DMS114 treated with DMSO at 0.1 percent for 48 hours (cell line): Measurements from ENCODE around the gene GJC1.
"Not testable (repeated sequence)": the region's sequence is repeated elsewhere in the genome, so short reads cannot be mapped to it uniquely, and the experiment has no call there.

Source experiments
- DNase-seq: peaks from one replicate; lab custom pipeline; 2025; ENCODE audit not compliant: unreplicated experiment; lab: John Stamatoyannopoulos, UW

GJC1 gene

GRCh38 chr17:44761932-44762810 lies 67.9 kb downstream of the GJC1 start:
- no peak for DNase-seq

- DNase-seq = no peak
Measured at GRCh38 chr17:44760474-44761308, 69.4 kb downstream of the GJC1 start.

- no peak for DNase-seq
Measured at GRCh38 chr17:44759916-44760243, 70.2 kb downstream of the GJC1 start.

DNA sequence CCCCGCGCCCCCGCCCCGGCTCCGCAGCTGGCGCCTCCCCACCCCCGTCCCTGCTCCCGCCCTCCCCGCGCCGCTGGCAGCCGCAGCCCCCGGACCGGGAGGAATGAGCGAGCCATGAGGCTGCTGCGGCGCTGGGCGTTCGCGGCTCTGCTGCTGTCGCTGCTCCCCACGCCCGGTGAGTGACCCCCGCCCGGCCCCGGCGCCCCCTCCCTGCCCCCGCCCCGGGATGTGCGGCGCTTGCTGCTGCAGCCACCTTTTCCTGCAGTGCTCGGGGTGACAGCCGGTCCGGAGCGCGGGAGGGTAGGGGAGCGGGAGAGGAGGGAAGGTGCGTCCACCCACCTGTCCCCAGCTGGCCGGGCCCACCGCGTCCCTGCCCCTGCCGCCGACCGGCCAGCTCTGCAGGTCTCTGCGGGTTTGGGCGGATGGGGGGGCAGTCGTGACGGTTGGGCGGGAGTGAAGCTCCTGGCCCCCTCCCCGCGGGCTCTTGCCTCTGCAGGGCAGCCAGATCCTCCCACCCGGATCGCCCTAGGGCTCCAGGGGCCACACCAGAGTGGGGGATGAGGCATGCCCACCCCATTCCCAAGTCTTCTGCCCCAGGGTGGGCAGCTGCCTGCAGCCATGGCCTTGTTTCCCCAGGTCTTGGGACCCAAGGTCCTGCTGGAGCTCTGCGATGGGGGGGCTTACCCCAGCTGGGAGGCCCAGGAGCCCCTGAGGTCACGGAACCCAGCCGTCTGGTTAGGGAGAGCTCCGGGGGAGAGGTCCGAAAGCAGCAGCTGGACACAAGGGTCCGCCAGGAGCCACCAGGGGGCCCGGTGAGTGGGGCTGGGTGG lies 70.8 kb downstream of the GJC1 start:
- DNase-seq = no peak

GRCh38 chr17:44758414-44759085 lies 71.5 kb downstream of the GJC1 start, which contains the start of gene ADAM11:
Gene ADAM11 (plus strand): TSS chr17:44758988. CDS start chr17:44759200, 212 bp downstream.
- DNase-seq = no peak

DNA sequence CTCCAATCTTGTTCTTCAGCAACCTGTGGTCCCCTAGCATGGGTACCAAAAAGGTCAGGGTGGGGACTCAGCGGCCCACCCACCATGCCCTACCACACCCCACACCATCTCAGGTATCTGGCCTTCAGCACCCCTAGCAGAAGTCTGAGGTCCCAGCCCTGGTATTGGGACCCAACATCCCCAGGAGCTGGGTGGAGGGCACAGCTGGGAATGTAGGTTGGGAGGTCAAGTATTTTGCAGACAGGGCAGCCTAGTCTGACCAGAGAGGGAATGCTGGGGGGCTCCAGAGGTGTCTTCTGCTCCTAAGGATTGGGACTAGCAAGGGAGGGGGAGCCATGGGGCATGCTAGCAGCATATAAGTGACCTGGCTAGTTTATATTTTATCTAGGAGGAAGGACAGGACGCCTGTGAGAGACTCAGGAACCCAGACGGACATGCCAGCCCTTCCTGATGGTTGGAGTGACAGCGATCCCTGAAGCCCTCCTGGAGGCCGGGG lies 72.1 kb downstream of the GJC1 start:
- no peak for DNase-seq

DNA sequence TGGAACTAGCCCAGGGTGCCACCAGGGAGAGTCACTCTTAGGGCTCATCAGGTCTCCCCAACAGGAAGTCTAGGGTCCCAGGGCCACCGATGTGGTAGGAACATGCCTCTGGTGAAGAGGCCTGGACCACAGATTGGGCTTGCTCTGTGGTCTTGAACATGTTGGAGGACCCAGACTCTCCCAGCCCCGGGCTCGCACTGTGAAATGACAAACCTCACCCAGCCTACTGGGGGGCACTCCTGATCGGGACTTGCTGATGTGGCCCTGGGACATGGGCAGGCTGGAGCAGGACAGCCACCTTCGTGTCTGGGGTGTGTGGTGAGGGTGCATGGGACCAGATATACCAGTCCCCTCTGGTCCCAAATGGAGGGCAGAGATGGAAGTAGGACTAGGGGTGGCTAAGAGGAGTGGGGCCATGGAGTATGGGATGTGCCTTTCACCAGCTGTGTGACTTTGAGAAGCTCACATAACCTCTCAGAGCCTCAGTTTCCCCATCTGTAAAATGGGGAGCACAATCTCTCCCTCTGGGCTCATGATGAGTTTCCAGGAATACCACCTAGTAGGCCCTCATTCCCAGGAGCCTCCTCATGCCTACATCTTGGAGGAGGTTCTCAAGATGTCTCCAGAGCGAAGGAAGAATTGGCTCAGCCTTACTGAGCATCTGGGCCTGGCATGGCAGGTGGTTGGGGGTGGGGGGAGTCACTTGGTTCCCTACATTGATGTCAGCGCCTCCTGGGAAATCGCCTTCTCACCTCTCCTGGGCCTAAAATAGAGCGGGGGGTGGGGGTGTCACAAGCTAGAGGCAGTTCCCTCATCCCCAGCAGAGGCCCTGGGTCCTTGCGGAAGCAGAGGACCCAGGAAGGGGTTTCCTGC lies 72.8 kb downstream of the GJC1 start:
- no peak for DNase-seq

- DNase-seq = not testable (repeated sequence)
Measured at GRCh38 chr17:44755180-44755579, 74.9 kb downstream of the GJC1 start.

- no peak for DNase-seq
Measured at GRCh38 chr17:44754276-44754675, 75.8 kb downstream of the GJC1 start.

GRCh38 chr17:44752953-44753861 lies 76.9 kb downstream of the GJC1 start:
- no peak for DNase-seq

GRCh38 chr17:44751806-44752205 lies 78.3 kb downstream of the GJC1 start:
- no peak for DNase-seq

- no peak for DNase-seq
Measured at GRCh38 chr17:44751331-44751730, 78.8 kb downstream of the GJC1 start.

- no peak for DNase-seq
Measured at GRCh38 chr17:44749980-44750318, 80.1 kb downstream of the GJC1 start.

GRCh38 chr17:44749076-44749979 lies 80.8 kb downstream of the GJC1 start:
- no peak for DNase-seq
